Osteocyte (in vitro differentiated cells): ENCODE results near the gene TMEM218. TPM values are rescaled to one million over a fixed set of nuclear protein-coding genes. Genes with fewer than 3 reads are reported as not detected.
A peak's percentile ranks its signal among the peaks of the same experiment; 100 is the strongest.

ENCODE experiments used
- DNase-seq: peaks from one replicate; pipeline ENCODE4 v3.0.0; 2021; ENCODE audit warnings: mixed read lengths; ENCODE audit not compliant: unreplicated experiment; ENCODE audit errors: extremely low spot score
- H3K27ac Mint-ChIP-seq: one replicate; pipeline ENCODE4 v1.8.0; 2021; ENCODE audit warnings: mild to moderate bottlenecking, mixed read lengths; ENCODE audit not compliant: unreplicated experiment
- H3K27me3 Mint-ChIP-seq: one replicate; pipeline ENCODE4 v1.8.0; 2021; ENCODE audit warnings: mixed read lengths; ENCODE audit not compliant: unreplicated experiment
- H3K36me3 Mint-ChIP-seq: one replicate; pipeline ENCODE4 v1.8.0; 2021; ENCODE audit warnings: mixed read lengths; ENCODE audit not compliant: unreplicated experiment
- H3K4me1 Mint-ChIP-seq: one replicate; pipeline ENCODE4 v1.8.0; 2021; ENCODE audit warnings: mixed read lengths; ENCODE audit not compliant: unreplicated experiment
- H3K4me3 Mint-ChIP-seq: one replicate; pipeline ENCODE4 v1.8.0; 2021; ENCODE audit warnings: mild to moderate bottlenecking, moderate library complexity, mixed read lengths; ENCODE audit not compliant: unreplicated experiment
- H3K9me3 Mint-ChIP-seq: one replicate; pipeline ENCODE4 v1.8.0; 2021; ENCODE audit warnings: mixed read lengths; ENCODE audit not compliant: unreplicated experiment
- CTCF ChIP-seq: fragments of 200-600 bp; sonication (generic); IDR thresholded peaks from 2 replicates; pipeline ENCODE4 v1.5.0; 2021; ENCODE audit warnings: antibody characterized with exemption, mild to moderate bottlenecking, moderate library complexity
- total RNA-seq: library from RNA; stranded (reverse); gene quantifications from 2 replicates; pipeline ENCODE4 v1.2.1, GENCODE V29; 2021

Gene TMEM218
- total RNA-seq, 1 donor from 2014 or later = 19.9 TPM

- H3K27ac Mint-ChIP-seq = no peak overlapping the region
- no peaks in the 10 kb centered on the region for H3K4me1 Mint-ChIP-seq
- H3K27me3 Mint-ChIP-seq = no peaks in the 10 kb centered on the region
- no peak for DNase-seq
- H3K36me3 Mint-ChIP-seq = no peaks in the 10 kb centered on the region
- H3K9me3 Mint-ChIP-seq = no peaks in the 10 kb centered on the region
- H3K4me3 Mint-ChIP-seq = no peak overlapping the region
- TF ChIP-seq CTCF = no peak
Observed at GRCh38 chr11:125155767-125156166, 44.3 kb upstream of the TMEM218 start.

GRCh38 chr11:125155100-125155444, 43.6 kb upstream of the TMEM218 start:
- DNase-seq = no peak
- H3K9me3 Mint-ChIP-seq = no peaks in the 10 kb centered on the region
- H3K36me3 Mint-ChIP-seq = no peaks in the 10 kb centered on the region
- H3K4me1 Mint-ChIP-seq = no peaks in the 10 kb centered on the region
- H3K27me3 Mint-ChIP-seq = no peaks in the 10 kb centered on the region
- no peak overlapping the region for H3K4me3 Mint-ChIP-seq
- TF ChIP-seq CTCF = no peak
- H3K27ac Mint-ChIP-seq = no peak overlapping the region

- H3K4me1 Mint-ChIP-seq = no peaks in the 10 kb centered on the region
- no peaks in the 10 kb centered on the region for H3K36me3 Mint-ChIP-seq
- no peaks in the 10 kb centered on the region for H3K27me3 Mint-ChIP-seq
- TF ChIP-seq CTCF = no peak
- no peaks in the 10 kb centered on the region for H3K9me3 Mint-ChIP-seq
- no peak overlapping the region for H3K4me3 Mint-ChIP-seq
- DNase-seq = no peak
- H3K27ac Mint-ChIP-seq = no peak overlapping the region
Observed at GRCh38 chr11:125154378-125155099, 43.1 kb upstream of the TMEM218 start.

- Mint-ChIP-seq H3K27ac (no peak overlapping the region), H3K4me1 (no peaks in the 10 kb centered on the region), H3K4me3 (no peak overlapping the region), H3K9me3 (no peaks in the 10 kb centered on the region), H3K27me3 (no peaks in the 10 kb centered on the region), H3K36me3 (no peaks in the 10 kb centered on the region)
- no peak for TF ChIP-seq CTCF
- DNase-seq = no peak
Observed at GRCh38 chr11:125153837-125154236, 42.4 kb upstream of the TMEM218 start.

- Mint-ChIP-seq H3K36me3 (no peaks in the 10 kb centered on the region), H3K27me3 (no peaks in the 10 kb centered on the region), H3K4me1 (peaks cover 9% of the 10 kb centered on the region), H3K4me3 (no peak overlapping the region), H3K27ac (no peak overlapping the region), H3K9me3 (no peaks in the 10 kb centered on the region)
- no peak for TF ChIP-seq CTCF
- peak; percentile 23 for DNase-seq
Observed at GRCh38 chr11:125148743-125149142, 37.3 kb upstream of the TMEM218 start.
